ENCODE results near the gene PRDM16.

Gene PRDM16

GRCh38 chr1:3063379-3064295, 5.4 kb upstream of the PRDM16 start:
- no peak for DNase-seq
- Histone ChIP-seq H3K36me3 (replicated peaks; ENCODE audit: insufficient read depth, low read length) (no peaks in the 10 kb centered on the region), H3K4me1 (ENCODE audit: low read length) (no peaks in the 10 kb centered on the region), H3K9ac (ENCODE audit: low read length) (no peak overlapping the region), H3K9me2 (replicated peaks; ENCODE audit: insufficient read depth, low read length) (no peaks in the 10 kb centered on the region), H3K27me3 (replicated peaks; ENCODE audit: insufficient read depth, low read length) (peaks cover 86% of the 10 kb centered on the region), H3K9me3 (replicated peaks; ENCODE audit: insufficient read depth, low read length) (no peaks in the 10 kb centered on the region), H3K4me2 (ENCODE audit: low read depth, low read length) (no peak overlapping the region), H3K27ac (ENCODE audit: low read length) (no peak overlapping the region), H3K79me2 (ENCODE audit: low read length) (no peaks in the 10 kb centered on the region), H2AFZ (ENCODE audit: low read length) (no peak overlapping the region), H3F3A (ENCODE audit: insufficient read depth, low read length) (no peaks in the 10 kb centered on the region), H3K4me3 (ENCODE audit: low read length) (no peak overlapping the region), H4K20me1 (ENCODE audit: insufficient read depth, low read length) (no peaks in the 10 kb centered on the region)
- no peak for TF ChIP-seq EZH2 (optimal IDR thresholded peaks at IDR 0.05; ENCODE audit: low read depth, low read length)
- no peak for TF ChIP-seq EZH2phosphoT487 (IDR thresholded peaks at IDR 0.05; ENCODE audit: low read length)
- TF ChIP-seq, protein P1, sequence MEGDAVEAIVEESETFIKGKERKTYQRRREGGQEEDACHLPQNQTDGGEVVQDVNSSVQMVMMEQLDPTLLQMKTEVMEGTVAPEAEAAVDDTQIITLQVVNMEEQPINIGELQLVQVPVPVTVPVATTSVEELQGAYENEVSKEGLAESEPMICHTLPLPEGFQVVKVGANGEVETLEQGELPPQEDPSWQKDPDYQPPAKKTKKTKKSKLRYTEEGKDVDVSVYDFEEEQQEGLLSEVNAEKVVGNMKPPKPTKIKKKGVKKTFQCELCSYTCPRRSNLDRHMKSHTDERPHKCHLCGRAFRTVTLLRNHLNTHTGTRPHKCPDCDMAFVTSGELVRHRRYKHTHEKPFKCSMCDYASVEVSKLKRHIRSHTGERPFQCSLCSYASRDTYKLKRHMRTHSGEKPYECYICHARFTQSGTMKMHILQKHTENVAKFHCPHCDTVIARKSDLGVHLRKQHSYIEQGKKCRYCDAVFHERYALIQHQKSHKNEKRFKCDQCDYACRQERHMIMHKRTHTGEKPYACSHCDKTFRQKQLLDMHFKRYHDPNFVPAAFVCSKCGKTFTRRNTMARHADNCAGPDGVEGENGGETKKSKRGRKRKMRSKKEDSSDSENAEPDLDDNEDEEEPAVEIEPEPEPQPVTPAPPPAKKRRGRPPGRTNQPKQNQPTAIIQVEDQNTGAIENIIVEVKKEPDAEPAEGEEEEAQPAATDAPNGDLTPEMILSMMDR (IDR thresholded peaks at IDR 0.05; ENCODE audit: low read length) = no peak

- H3K36me3 ChIP-seq (replicated peaks; ENCODE audit: insufficient read depth, low read length) = no peaks in the 10 kb centered on the region
- no peaks in the 10 kb centered on the region for H3K79me2 ChIP-seq (ENCODE audit: low read length)
- no peak overlapping the region for H3K9ac ChIP-seq (ENCODE audit: low read length)
- no peak overlapping the region for H3K4me2 ChIP-seq (ENCODE audit: low read depth, low read length)
- H3F3A ChIP-seq (ENCODE audit: insufficient read depth, low read length) = no peaks in the 10 kb centered on the region
- no peaks in the 10 kb centered on the region for H3K4me1 ChIP-seq (ENCODE audit: low read length)
- DNase-seq = no peak
- no peak overlapping the region for H3K4me3 ChIP-seq (ENCODE audit: low read length)
- H3K9me3 ChIP-seq (replicated peaks; ENCODE audit: insufficient read depth, low read length) = no peaks in the 10 kb centered on the region
- H3K27me3 ChIP-seq (replicated peaks; ENCODE audit: insufficient read depth, low read length) = peaks cover 82% of the 10 kb centered on the region
- H3K9me2 ChIP-seq (replicated peaks; ENCODE audit: insufficient read depth, low read length) = no peaks in the 10 kb centered on the region
- H3K27ac ChIP-seq (ENCODE audit: low read length) = no peak overlapping the region
- no peaks in the 10 kb centered on the region for H4K20me1 ChIP-seq (ENCODE audit: insufficient read depth, low read length)
- H2AFZ ChIP-seq (ENCODE audit: low read length) = no peak overlapping the region
- TF ChIP-seq, protein P1 (IDR thresholded peaks at IDR 0.05; ENCODE audit: low read length) = no peak
- no peak for TF ChIP-seq EZH2 (optimal IDR thresholded peaks at IDR 0.05; ENCODE audit: low read depth, low read length)
- TF ChIP-seq EZH2phosphoT487 (IDR thresholded peaks at IDR 0.05; ENCODE audit: low read length) = no peak
Observed at GRCh38 chr1:3064296-3064850, 4.6 kb upstream of the PRDM16 start.

DNA sequence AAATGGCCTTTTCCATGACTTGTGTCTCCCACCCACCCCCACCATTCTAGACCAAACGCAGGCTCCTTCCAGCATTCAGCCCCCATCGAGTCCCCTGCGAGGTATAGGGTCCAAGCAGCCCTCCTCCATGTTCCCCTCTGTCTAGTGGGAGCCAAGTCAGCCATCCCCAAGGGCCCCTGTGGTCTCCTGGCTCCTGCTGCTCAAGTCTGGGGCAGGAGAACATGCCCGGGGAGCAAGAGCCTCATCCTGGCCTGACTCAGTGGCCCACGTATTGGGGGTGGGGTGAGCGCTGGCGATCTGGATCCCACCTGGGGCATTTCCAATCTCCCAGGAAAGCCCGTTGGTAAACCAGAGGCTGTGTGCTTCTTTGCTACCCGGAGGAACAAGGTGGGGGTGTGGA, 4.1 kb upstream of the PRDM16 start:
- H3K27ac ChIP-seq (ENCODE audit: low read length) = no peak overlapping the region
- H3F3A ChIP-seq (ENCODE audit: insufficient read depth, low read length) = no peaks in the 10 kb centered on the region
- H4K20me1 ChIP-seq (ENCODE audit: insufficient read depth, low read length) = no peaks in the 10 kb centered on the region
- no peak overlapping the region for H2AFZ ChIP-seq (ENCODE audit: low read length)
- no peaks in the 10 kb centered on the region for H3K4me1 ChIP-seq (ENCODE audit: low read length)
- DNase-seq = no peak
- peaks cover 77% of the 10 kb centered on the region for H3K27me3 ChIP-seq (replicated peaks; ENCODE audit: insufficient read depth, low read length)
- TF ChIP-seq, protein P1 (IDR thresholded peaks at IDR 0.05; ENCODE audit: low read length) = no peak
- TF ChIP-seq EZH2phosphoT487 (IDR thresholded peaks at IDR 0.05; ENCODE audit: low read length) = no peak
- TF ChIP-seq EZH2 (optimal IDR thresholded peaks at IDR 0.05; ENCODE audit: low read depth, low read length) = no peak
- no peaks in the 10 kb centered on the region for H3K9me3 ChIP-seq (replicated peaks; ENCODE audit: insufficient read depth, low read length)
- H3K79me2 ChIP-seq (ENCODE audit: low read length) = no peaks in the 10 kb centered on the region
- no peaks in the 10 kb centered on the region for H3K36me3 ChIP-seq (replicated peaks; ENCODE audit: insufficient read depth, low read length)
- no peak overlapping the region for H3K4me3 ChIP-seq (ENCODE audit: low read length)
- no peaks in the 10 kb centered on the region for H3K9me2 ChIP-seq (replicated peaks; ENCODE audit: insufficient read depth, low read length)
- no peak overlapping the region for H3K9ac ChIP-seq (ENCODE audit: low read length)
- no peak overlapping the region for H3K4me2 ChIP-seq (ENCODE audit: low read depth, low read length)
